ENCODE data around the gene TMEM204.
"Not testable (repeated sequence)": the region's sequence is repeated elsewhere in the genome, so short reads cannot be mapped to it uniquely, and the experiment has no call there.

The TMEM204 gene

DNA sequence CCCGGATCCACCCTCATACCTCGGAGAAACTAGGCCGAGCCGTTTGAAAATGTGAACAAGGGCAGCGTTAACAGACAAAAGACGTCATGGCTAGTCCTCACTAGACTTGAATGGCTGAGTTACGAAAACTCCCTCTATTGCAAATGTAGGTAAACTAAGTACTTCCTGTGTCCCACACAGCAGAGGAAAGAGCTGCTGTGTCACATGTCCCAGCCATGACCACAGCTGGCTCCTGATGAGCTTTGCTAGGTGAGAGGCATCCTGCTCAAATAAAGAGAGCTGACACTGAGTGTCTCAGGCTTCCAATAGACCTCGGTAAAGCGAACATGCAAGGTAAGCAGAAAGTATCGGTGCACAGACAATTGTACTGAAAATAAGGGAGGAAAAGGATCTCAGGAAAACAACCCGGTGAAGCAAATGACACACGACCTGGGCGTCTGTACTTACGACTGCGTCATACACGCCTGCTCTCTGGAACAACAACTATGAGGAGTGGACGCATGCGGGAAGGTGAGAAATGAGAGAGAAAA is 26.0 kb downstream of the TMEM204 start:
- DNase-seq = no peak

- DNase-seq = no peak
Observed at GRCh38 chr16:1560153-1560552, 26.7 kb downstream of the TMEM204 start.

DNA sequence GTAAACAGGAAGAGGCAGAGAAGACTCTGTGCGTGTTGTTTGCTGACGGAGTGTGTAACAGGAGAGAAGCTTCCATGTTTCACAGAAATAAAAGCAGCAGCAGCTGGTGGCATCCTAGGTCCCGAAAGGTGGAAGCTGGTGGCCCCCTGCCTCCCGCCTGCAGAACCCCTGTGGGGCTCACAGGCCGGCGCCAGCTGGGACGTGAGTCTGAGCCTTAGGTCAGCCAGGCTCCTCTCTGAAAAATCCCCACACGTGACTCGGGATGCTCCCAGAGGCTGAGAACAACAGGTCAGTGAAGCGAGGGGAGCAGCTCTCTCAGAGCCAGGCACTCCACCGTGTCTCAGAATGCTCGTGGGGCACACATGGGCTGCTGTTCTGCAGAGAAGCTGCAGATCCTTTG is 27.4 kb downstream of the TMEM204 start:
- no peak for DNase-seq

GRCh38 chr16:1561266-1561665 is 27.8 kb downstream of the TMEM204 start:
- DNase-seq = no peak

DNA sequence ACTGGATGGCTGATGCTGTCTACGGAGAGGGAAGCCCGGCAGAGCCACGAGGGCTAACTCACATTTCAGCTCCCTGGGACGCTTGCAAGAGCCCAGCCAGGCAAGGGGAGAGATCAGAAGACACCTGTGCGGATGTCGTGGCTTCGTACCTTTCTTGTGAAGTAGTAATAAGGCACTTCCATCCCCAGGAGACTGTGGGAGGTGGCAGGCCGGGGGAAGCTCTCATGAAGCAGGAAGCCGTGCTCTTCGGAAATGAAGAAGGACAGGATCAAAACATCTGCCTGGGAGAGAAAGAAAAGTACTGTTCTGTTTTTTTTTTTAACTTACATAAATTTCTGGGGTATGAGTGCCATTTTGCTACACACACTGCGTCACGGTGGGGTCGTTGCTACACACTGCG is 28.4 kb downstream of the TMEM204 start:
- DNase-seq = no peak

DNA sequence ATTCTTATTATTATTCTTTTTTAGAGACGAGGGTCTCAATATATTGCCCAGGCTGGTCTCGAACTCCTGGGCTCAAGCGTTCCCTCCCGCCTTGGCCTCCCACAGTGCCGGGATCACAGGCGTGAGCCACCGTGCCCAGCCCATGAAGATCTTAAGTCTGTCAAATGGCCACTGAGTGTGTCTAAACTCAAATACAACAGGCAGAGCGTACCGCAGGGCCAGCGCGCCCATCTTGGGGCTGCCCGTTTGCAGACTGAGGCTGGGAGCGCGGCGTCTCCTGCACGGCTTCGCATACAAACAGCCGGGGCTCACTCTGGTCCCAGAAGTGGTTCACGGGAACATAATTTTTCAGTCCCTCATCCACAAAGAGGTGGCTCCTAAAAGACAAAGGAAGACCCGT is 30.3 kb downstream of the TMEM204 start:
- no peak for DNase-seq

DNA sequence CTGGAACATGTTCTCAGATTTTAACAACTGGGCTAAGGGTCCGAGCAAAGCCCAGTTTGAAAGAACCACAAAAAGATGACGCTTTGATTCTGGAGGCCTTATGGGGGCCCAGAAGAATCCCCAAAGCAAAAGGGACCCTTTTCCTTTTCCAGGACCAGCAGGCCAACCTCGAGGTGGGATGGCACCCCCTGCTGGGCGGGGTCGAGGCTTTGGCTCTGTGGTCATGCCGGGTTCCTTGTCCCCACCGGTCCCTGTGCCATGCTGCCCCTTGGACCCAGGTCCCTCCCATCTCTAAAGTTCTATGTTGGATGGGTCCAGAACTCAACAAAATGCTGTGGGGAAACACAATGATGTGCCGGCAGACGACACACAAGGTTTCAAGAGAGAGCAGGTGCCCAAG is 30.9 kb downstream of the TMEM204 start:
- no peak for DNase-seq

GRCh38 chr16:1565083-1565805 is 31.8 kb downstream of the TMEM204 start:
- DNase-seq = peak in 1 of 14 donors; percentile 77

GRCh38 chr16:1567988-1568387 is 34.5 kb downstream of the TMEM204 start:
- DNase-seq = no peak

DNA sequence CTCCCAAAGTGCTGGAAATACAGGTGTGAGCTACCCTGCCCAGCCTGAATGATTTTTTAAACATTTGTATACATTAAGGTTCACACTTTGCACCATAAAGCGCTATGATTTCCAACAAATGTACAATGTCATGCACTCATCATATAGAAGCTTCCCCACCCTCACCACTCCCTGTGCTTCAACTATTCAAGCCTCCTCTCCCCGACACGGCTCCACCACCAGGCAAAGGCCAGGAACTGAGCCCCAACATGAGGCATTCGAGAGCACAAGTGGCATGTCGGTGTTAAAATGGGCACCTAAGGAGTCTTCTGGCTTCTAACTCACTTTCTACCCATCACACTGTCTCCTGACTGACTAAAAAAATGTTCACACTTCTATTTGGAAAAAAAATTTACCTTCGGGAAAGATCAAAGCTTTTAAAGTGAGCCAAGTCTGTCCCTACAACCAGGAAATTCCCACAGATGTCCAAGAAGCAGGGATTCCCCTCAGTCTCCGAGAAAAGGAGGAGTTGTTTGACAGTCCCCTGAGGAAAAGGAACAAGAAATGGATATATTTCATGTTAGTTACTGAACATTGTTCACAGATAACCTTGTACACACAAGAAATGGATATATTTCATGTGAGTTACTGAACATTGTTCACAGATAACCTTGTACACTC is 37.7 kb downstream of the TMEM204 start:
- DNase-seq = no peak

- DNase-seq = no peak
Observed at GRCh38 chr16:1572673-1573072, 39.2 kb downstream of the TMEM204 start.

GRCh38 chr16:1573301-1573700 is 39.8 kb downstream of the TMEM204 start:
- no peak for DNase-seq

- DNase-seq = no peak
Observed at GRCh38 chr16:1575578-1575977, 42.1 kb downstream of the TMEM204 start.

DNA sequence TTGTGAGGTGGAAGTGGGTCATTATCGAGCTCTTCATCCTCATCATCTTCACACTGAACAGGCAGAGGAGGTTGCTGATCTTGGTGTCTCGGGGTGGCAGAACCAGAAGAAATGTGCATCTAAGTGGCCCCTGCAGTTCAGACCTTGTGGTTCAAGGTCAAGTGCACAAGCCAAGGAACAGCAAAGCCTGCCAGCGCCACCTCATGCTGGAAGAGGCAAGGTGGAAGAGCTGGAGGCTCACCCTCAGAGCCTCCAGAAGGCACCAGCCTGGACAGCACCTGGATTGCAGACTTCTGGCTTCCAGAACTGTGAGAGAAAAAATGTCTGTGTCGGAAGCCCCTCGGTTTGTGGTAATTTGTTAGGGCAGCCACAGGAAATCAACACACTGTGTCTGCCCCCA is 45.7 kb downstream of the TMEM204 start:
- no peak for DNase-seq

DNA sequence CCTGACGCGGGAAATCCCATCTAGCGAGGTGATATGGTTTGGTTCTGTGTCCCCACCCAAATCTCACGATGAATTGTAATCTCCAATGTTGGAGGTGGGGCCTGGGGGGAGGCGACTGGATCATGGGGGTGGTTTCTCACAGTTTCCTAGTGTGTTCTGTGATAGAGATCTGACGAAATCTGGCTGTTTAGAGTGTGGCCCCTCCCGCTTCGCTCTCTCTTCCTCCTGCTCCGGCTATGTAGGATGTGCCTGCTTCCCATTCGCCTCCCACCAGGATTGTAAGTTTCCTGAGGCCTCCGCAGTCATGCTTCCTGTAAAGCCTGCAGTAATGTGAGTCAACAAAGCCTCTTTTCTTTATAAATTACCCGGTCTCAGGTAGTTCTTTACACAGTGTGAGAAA is 46.8 kb downstream of the TMEM204 start:
- no peak for DNase-seq

DNA sequence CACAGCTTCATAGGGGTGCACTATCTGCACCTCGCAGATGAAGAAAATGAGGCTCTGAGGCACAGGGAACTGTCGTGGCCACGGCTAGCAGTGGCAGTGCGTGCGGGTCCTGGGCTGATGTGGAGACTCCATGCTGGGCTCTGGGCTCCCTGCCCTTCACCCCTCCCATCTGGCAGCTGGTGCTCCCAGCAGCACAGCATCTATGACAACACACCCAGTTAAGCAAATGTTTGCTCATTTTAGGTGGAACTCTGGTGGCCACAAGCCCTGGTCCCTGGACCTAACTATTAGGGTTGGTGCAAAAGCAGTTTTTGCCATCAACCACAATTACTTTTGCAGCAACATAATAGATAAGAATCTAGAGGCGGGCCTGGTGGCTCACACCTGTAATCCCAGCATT is 47.5 kb downstream of the TMEM204 start:
- DNase-seq = no peak

- DNase-seq = no peak
Observed at GRCh38 chr16:1581804-1582203, 48.3 kb downstream of the TMEM204 start.

- DNase-seq = no peak
Observed at GRCh38 chr16:1583180-1583579, 49.7 kb downstream of the TMEM204 start.

DNA sequence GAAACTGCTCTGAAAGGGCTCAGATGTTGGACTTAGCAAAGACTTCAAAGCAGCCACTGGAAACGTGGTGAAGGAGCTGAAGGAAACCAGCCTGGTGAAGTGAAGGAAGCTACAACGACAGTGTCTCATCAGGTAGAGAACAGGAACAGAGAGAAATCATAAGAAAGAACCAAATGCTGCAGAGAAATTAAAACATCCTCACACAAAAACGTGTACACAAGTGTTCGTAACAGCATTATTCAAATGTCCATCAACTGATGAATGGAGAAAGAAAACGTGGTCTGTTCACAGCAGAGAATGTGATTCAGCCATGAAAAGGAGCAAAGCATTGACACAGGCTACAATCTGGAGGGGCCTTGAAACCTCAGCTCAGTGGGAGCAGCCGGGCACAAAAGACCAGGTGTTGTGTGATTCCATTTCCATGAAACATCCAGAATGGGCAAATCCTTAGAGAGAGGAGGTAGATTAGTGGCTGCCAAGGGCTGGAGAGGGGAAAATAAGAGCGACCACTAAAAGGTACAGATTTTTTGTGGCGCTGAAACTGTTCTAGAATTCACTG is 51.5 kb downstream of the TMEM204 start:
- no peak for DNase-seq

DNA sequence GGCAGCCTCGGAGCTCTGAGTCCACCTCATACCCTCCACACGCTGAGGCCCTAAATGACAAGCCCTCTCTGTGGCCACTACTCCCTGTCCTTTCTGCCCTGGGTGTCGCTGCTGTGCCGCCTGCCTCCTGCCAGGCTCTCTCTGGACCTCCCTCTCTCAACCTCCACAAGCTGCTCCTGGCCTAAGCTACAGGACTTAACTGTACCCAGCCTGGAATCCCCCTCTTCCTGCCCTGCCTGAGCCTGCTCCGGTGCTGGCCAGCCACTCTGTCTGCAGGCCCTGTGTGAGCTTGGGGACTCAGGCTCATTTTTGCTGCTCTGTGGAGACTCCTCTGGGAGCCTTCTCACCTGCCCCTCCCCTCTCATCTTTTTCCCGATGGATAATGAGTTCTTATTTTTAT is 56.9 kb downstream of the TMEM204 start:
- no peak for DNase-seq

- no peak for DNase-seq
Observed at GRCh38 chr16:1590930-1591705, 57.7 kb downstream of the TMEM204 start.

- peak in 1 of 14 donors; percentile 45 for DNase-seq
Observed at GRCh38 chr16:1592446-1592845, 59.0 kb downstream of the TMEM204 start.

- not testable (repeated sequence) for DNase-seq
Observed at GRCh38 chr16:1595511-1595910, 62.0 kb downstream of the TMEM204 start.

Measured in C1 segment of cervical spinal cord (tissue), 14 donors.